Suprapubic skin (tissue), 3 donors: ENCODE measurements around the gene ABI3BP.

ENCODE experiments used
- POLR2AphosphoS5 ChIP-seq, 3 donors: sonication (generic); formaldehyde crosslinking; IDR thresholded peaks; one replicate each; pipeline ENCODE4 v1.6.1; 2017; ENCODE audit warnings: antibody characterized with exemption in 3 of 3
- TF ChIP-seq, protein P1 (sequence below), 2 donors: fragments of 200-600 bp in 1 of 2; fragments of 450-650 bp in 1 of 2; sonication (generic) in 1 of 2; IDR thresholded peaks; one replicate each; pipeline ENCODE4 v1.5.1; 2016 to 2019; ENCODE audit warnings: antibody characterized with exemption in 2 of 2, mild to moderate bottlenecking in 1 of 2, moderate library complexity in 1 of 2

DNA sequence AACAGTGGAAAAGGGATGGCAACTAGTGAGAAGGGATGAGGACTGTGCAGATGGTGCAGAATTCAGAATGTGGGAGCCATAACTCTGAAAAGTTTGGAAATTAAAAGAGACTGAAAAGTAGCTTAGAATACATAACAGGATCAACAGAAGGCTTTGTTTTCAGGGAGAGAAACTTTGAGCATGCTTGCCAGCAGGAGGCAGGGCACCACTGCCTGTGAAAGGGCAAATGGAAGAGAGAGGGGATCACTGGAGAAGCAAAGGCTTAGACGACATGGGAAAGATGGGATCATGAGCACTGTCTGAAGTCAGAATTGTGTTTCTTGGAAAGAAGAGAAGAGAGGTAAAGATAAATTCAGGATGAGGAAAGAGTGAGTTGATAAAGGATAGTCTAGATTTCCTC lies 99.6 kb downstream of the ABI3BP start:
- TF ChIP-seq, protein P1, sequence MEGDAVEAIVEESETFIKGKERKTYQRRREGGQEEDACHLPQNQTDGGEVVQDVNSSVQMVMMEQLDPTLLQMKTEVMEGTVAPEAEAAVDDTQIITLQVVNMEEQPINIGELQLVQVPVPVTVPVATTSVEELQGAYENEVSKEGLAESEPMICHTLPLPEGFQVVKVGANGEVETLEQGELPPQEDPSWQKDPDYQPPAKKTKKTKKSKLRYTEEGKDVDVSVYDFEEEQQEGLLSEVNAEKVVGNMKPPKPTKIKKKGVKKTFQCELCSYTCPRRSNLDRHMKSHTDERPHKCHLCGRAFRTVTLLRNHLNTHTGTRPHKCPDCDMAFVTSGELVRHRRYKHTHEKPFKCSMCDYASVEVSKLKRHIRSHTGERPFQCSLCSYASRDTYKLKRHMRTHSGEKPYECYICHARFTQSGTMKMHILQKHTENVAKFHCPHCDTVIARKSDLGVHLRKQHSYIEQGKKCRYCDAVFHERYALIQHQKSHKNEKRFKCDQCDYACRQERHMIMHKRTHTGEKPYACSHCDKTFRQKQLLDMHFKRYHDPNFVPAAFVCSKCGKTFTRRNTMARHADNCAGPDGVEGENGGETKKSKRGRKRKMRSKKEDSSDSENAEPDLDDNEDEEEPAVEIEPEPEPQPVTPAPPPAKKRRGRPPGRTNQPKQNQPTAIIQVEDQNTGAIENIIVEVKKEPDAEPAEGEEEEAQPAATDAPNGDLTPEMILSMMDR (IDR thresholded peaks at IDR 0.05), result peak in 1 of 2 donors; percentile 13
- no peak for TF ChIP-seq POLR2AphosphoS5 (IDR thresholded peaks at IDR 0.05)
